ENCODE measurements around the gene DOCK4. TPM values are rescaled to one million over a fixed set of nuclear protein-coding genes. Genes with fewer than 3 reads are reported as not detected.

The DOCK4 gene
- total RNA-seq, 1 experiment from 2014 or later, result 4.9 TPM

- Histone ChIP-seq H2BK120ac (ENCODE audit: low read depth, low read length, poor library complexity, severe bottlenecking) (no peak overlapping the region), H2BK5ac (ENCODE audit: insufficient read length, low read length) (no peak overlapping the region), H2BK15ac (ENCODE audit: low read depth, low read length) (no peak overlapping the region), H3K9me3 (ENCODE audit: control insufficient read depth, low read depth, low read length) (no peaks in the 10 kb centered on the region), H3K9ac (ENCODE audit: extremely low read depth, insufficient read length, low read length) (no peak overlapping the region), H3K4me1 (ENCODE audit: insufficient read depth, low read length) (no peaks in the 10 kb centered on the region), H3K56ac (ENCODE audit: insufficient read length, low read depth, low read length) (no peak overlapping the region), H3K4ac (ENCODE audit: low read depth, low read length) (no peak overlapping the region), H2AK5ac (ENCODE audit: insufficient read length, low read length) (no peak overlapping the region), H3K23me2 (ENCODE audit: insufficient read length, low read depth, low read length, poor library complexity, severe bottlenecking) (no peaks in the 10 kb centered on the region), H3K79me2 (ENCODE audit: insufficient read depth, low read length) (no peaks in the 10 kb centered on the region), H4K91ac (ENCODE audit: insufficient read length, low read depth, low read length) (no peak overlapping the region), H4K20me1 (ENCODE audit: control insufficient read depth, insufficient read depth, insufficient read length) (no peaks in the 10 kb centered on the region), H3T11ph (ENCODE audit: low read length) (no peak overlapping the region), H4K8ac (replicated peaks; ENCODE audit: insufficient read length, low read depth, low read length) (no peak overlapping the region), H2BK20ac (ENCODE audit: low read depth, low read length, poor library complexity, severe bottlenecking) (no peak overlapping the region), H3K27me3 (ENCODE audit: insufficient read depth, low read length) (no peaks in the 10 kb centered on the region), H2AFZ (ENCODE audit: low read length) (no peak overlapping the region), H3K79me1 (ENCODE audit: insufficient read depth, low read depth, low read length, poor library complexity, severe bottlenecking) (no peaks in the 10 kb centered on the region), H3K27ac (ENCODE audit: insufficient read length, low read depth, low read length) (no peak overlapping the region), H2BK12ac (ENCODE audit: insufficient read length, low read depth, low read length) (no peak overlapping the region), H4K5ac (ENCODE audit: insufficient read length, low read depth, low read length) (no peak overlapping the region), H3K4me2 (ENCODE audit: insufficient read depth, insufficient read length, low read length) (no peak overlapping the region), H3K18ac (ENCODE audit: insufficient read length, low read depth, low read length) (no peak overlapping the region), H3K14ac (ENCODE audit: insufficient read depth, low read length) (no peak overlapping the region), H3K23ac (ENCODE audit: insufficient read length, low read depth, low read length) (no peak overlapping the region)
- Mint-ChIP-seq H3K9me3 (peaks cover 6 to 7% of the 10 kb centered on the region in 2 experiments; a peak in 4 of 5 replicates), H3K27me3 (ENCODE audit: low read depth) (no peaks in the 10 kb centered on the region), H3K27ac (no peak overlapping the region), H3K4me1 (peaks cover 0 to 4% of the 10 kb centered on the region in 2 experiments; a peak in 2 of 4 replicates), H3K4me3 (no peak overlapping the region), H3K36me3 (ENCODE audit: insufficient read depth in 1 of 3, low read depth in 3 of 3) (peaks cover 0 to 10% (median 8%) of the 10 kb centered on the region in 3 experiments; a peak in 4 of 7 replicates)
- no CpG with 5 or more reads among the region's 5 CpGs for WGBS (ENCODE audit: extremely low coverage, insufficient read length, low lambda C conversion rate)
- no peak for TF ChIP-seq CTCF (conservative IDR thresholded peaks at IDR 0.05)
- DNase-seq, result no peak
Measured at GRCh38 chr7:111832174-111832573, 374.0 kb downstream of the DOCK4 start.
